ENCODE measurements around the gene USP15. TPM values are rescaled to one million over a fixed set of nuclear protein-coding genes. Genes with fewer than 3 reads are reported as not detected.

The USP15 gene
- polyA plus RNA-seq, 10 donors: 30.3 to 47.3 (median 38.8) TPM

DNA sequence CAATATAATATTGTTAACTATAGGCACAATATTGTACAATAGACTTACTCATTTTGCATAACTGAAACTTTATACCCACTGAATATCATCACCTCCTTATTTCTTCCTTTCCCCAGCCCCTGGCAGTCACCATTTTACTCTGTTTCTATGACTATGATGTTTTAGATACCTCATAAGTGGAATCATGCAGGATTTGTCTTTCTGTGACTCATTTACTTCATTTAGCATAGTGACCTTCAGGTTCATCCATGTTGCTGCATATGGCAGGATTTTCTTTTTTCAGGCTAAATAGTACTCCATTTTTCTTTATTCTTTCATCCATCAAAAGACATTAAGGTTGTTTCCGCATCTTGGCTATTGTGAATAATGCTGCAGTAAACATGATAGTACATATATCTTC lies 18.9 kb downstream of the USP15 start:
- DNase-seq: no peak

DNA sequence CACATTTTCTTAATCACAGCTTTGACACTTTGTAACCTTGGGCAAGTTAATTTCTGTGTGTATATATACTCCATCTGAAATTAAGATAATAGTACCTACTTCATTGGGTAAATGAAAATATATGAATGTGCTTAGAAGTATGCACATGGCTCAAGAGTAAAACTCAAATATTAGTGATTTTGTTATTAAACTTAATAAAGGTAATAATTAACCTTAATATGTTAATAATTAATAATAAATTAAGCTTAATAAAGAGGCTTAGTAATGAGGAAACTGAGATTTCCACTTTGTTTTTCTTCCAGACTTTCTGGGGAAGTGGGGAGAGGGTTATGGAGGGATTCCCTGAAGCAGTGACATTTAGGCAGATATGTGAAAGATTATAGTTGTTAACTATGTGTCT lies 19.8 kb downstream of the USP15 start:
- DNase-seq: no peak

DNA sequence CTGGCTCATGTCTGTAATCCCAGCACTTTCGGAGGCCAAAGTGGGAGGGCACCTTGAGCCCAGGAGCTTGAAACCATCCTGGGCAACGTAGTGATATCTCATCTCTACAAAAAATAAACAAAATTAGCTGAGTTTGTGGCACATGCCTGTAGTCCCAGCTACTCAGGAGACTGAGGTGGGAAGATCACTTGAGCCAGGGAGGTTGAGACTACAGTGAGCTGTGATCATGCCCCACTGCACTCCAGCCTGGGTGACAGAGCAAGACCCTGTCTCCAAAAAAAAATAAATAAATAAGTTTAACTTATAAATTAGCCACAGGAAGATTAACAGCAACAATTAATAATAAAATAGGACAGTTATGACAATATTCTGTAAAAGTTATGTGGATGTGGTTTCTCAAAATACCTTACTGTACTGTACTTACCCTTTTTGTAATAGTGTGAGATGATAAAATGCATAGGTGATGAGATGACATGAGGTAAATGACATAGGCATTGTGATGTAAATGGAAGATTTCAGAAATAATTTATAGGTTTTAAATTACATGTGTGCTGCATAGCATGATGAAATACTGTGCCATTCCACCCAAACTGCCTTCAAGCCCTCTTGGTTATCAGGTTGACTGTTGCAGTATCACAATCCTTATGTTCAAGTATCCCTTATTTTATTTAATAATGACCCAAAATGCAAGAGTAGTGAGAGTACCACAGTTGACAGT lies 22.0 kb downstream of the USP15 start:
- DNase-seq: no peak

DNA sequence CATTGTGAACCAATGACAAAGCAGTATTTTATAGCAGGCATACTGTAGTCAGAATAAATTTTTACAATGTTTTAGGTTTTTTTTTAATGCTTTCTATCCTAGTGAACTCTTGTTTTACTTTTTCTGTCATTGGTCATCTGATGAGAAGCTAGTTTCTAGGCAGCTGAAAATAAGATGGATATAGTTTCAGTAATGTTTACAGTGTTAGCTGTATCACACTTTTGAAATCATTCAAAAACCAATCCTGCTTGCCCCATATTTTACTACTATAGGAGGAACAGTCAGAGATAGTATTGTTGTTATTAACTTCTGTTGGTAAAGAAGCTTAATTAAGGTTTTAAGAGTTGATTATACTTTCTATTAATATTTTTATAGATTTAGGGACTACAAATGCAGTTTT lies 24.5 kb downstream of the USP15 start:
- no peak for DNase-seq

DNA sequence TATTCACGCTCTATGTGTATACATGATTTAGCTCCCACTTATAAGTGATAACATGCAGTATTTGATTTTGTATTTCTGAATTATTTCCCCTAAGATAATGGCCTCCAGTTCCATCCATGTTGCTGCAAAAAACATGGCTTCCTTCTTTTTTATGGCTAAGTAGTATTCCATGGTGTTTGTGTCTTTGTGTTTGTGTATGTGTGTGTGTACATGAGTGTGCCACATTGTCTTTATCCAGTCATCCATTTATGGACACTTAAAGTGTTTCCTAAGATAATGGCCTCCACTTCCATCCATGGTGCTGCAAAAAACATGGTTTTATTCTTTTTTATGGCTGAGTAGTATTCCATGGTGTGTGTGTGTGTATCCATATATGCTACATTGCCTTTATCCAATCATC lies 25.1 kb downstream of the USP15 start:
- no peak for DNase-seq

DNA sequence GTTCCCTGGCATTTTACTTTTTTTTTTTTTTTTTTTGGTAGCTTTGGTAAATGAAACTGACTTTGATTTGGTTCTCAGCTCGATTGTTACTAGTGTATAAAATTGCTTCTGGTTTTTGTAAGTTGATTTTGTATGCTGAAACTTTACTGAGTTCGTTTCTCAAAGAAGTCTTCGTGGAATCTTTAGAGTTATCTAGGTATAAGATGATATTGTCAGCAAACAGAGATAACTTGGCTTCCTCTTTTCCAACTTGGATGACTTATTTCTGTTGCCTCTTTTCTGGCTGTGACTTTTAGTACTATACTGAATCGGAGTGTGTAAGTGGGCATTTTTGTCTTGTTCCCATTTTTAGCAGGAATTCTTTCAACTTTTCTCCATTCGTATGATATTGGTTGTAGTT lies 28.1 kb downstream of the USP15 start:
- DNase-seq: no peak

DNA sequence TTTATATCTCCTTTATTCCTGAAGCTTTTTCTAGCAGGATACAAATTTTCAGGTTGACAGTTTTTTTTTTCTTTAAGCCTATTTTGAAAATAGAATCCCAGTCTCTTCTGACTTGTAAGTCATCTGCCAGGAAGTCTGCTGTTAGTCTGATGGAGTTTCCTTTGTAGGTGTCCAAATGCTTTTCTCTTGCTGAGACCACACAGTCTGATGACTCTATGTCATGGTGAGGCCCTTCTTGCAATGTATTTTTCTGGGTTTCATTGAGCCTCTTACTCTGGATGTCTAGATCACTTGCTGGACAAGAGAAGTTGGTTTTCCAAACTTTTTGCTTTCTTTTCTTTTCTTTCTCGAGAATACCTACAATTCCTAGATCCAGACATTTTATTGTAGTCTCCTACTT lies 30.6 kb downstream of the USP15 start:
- DNase-seq: no peak

DNA sequence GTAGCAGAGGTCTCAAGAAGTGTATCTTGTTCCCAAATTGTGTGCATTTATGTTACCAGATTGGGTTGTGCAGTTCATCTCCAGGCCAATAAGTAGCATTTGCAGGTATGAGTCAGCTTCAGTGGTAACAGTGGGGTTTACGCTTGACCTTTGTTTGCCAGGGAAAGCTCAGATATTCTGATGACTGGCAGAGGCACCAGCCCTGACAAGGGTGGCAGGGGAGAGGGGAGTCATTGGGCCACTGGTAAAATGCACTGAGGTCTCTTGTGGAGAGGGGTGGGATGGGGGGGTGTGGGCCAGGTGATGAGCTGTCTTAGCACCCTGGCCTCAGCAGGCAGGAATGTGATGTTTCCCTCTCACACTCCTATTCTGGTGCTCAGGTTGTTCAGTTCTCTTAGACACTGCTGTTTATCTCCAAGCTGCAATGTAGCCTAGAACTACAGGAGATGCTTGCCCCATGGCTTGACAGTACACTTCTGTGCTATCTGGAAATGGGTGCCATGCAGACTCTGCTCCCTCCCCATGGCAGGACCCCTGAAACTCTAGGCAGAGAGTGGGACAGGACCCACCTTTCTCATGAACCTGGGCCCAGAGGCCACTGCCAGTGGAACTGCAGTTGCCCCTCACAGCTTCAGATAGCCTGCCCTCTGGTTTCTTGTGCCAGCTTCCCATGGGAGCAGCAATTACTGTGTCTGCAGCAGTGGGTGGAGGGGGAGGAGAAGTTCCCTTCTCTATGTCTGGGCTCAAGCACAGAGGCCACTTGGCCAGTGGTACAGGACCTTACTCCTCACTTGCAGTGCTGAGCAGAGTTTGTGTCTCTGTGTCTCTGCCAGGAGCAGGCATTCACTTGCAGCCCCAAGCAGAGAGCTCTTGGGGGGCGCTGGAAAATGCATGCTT lies 31.9 kb downstream of the USP15 start:
- DNase-seq: no peak

DNA sequence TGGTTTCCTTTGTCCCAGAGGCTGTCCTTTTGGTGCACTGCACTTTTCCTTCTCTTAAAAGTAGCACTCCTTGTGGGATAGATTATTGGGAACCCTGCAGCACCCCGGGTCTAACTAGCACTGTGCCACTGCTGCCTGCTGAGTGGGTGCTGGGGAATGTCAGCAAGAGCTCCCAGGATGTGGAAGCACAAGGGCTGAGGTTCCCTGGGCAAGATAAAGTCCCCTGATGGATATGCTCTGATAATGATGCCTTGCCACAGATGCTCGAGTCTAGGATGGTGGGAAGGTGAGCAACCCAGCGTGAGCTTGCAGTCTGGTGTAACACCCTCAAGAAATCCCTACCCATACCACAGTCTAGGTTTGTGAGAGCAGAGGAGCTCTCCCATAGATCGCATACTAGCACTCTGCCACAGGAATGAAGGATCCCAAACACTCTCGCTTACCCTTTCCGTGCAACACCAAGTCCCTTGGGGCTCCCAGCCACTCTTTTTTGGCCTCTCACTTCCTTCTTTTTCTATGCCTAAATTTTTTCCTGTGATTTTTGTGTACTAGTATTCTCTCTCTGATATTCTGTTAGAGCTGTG lies 32.6 kb downstream of the USP15 start:
- no peak for DNase-seq

DNA sequence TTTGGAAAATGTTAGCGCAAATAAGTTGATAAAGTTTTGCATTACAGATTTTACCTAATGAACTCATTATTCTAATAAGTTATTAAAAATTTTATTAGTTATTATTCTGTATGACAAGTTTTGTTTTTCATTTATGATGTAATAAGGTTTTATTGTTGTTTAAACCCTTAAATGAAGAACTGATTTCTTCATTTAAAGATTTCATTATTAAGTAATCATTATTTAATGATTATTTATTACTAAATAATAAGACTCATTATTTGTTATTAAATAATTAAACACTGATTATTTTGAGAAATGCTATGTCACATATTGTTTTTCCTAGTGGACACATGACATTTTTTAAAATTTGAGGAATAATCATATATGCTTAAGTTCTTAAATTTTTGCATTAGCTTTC lies 34.2 kb downstream of the USP15 start:
- no peak for DNase-seq

DNA sequence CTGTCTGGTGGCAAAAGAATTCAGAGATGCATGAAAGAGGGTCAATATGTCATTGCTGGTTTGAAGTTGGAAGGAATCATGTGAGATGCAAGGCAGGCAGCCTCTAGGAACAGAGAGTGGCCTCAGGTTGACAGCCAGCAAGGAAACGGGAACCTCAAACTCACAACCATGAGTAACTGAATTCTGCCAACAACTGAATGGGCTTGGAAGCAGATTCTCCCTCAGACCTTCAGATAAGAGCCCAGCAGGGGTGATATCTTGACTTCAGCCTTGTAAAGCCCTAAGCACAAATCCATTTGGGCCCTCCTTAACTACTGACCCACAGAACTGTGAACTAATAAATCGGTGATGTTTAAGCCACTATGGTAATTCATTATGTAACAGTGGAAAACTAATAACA lies 35.8 kb downstream of the USP15 start:
- DNase-seq: no peak

DNA sequence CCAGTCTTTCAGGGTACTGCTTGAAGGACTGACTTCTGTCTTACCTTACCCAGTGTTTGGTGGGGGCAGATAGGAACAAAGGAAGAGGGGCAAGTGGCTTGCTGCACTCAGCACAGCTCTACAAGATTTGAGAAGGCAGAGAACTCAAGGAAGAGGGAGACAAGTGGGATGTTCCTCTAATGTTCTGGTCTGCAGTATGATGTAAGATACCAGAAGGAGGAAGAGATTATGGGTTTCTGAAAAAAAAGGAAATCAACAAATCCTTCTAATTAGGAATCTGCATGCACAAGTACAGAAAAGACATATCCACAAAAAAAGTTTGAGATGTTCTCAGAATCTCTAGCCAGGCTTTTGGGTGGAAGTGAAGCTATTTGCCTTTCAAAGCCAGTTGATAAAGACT lies 37.1 kb downstream of the USP15 start:
- DNase-seq: no peak

DNA sequence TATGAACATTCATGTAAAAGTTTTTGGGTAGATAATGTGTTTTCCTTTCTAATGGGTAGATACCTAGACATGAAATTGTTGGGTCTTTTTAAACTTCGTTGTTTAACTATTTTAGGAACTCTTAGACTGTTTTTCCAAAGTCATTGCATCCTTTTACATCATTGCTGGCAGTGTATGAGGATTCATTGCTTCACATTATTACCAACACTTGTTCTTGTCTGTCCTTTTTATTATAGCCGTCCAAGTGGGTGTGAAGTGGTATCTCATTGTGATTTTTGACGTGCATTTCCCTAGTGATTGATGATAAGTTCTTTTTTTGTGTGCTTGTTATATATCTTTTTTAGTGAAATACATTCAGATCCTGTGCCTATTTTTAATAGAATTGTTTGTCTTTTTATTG lies 39.4 kb downstream of the USP15 start:
- no peak for DNase-seq

DNA sequence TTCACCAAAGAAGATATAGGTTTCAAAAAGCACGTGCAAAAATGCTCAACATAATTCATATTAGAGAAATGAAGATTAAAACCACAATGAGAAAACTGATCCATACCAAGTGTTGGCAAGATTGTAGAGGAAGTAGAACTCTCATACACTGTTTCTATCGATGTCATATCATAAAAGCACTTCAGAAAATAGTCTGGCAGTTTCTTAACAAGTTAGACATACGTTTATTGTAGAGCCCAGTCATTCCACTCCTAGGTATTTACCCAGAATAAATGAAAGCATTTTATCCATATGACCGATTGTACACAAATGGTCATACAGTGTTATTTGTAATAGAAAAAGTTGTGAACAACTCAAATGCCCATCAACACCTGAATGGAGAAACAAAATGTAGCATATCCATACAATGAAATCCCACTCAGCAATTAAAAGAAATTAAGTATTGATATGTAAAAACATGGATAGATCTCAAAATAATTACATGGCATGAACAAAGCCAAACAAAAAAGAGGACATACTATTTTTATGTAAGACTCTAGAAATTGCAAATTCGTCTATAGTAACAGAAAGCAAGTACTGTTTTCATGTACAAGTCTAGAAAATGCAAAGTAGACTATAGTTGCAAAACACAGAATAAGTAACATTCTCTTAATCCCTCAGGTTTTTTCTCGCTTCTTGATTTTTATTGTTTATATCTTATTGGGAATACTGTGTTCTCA lies 41.0 kb downstream of the USP15 start:
- DNase-seq: no peak

DNA sequence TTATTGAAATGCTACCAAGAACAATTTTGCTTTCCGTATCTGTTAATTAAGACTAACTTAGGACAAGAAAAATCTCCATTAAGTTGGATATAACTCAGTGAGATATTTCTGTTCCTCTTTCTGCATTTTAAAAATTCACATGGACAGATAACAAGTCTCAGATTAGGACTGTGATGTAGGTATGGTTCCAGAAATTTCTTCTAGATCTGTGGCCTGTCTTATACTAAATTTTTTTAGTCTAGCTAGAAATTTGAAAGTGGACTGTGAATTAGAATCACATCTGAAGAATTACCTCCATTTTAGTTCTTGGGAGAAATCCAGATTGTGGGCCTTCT lies 41.6 kb downstream of the USP15 start:
- DNase-seq: no peak

DNA sequence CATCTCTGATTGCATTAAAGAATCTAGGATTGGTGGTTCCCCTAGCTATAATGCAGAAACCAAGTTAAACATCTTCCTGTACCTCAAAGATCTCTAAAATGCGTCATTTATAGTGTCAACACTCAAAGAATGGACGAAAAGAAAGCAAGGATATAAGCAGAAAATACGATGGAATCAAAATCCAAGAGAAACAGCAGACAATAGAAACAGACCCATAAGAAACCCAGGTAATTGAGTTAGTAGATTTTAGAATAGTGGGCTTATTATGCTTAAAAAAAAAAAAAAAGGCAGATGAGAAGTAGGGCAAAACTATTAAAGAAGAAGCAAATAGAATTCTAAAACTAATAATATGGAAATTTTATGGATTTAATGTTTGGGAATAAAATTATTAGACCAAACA lies 44.4 kb downstream of the USP15 start:
- DNase-seq: no peak

DNA sequence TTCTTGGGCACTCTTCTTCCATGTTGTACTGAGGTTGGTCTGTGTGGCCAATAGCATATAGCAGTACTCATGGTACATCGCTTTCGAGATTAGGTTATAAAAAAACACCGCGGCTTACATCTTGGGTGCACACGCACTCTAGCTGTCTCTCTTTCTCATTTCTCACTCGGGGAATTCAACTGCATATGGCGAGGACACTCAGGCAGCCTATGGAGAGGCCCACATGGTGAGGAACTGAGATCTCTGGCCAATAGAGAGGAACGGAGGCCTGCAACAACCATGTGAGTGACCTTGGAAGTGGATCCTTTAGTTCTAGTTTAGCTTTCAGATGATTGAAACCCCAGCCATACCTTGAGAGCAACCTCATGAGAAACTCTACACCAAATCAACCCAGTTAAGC lies 45.6 kb downstream of the USP15 start:
- no peak for DNase-seq

DNA sequence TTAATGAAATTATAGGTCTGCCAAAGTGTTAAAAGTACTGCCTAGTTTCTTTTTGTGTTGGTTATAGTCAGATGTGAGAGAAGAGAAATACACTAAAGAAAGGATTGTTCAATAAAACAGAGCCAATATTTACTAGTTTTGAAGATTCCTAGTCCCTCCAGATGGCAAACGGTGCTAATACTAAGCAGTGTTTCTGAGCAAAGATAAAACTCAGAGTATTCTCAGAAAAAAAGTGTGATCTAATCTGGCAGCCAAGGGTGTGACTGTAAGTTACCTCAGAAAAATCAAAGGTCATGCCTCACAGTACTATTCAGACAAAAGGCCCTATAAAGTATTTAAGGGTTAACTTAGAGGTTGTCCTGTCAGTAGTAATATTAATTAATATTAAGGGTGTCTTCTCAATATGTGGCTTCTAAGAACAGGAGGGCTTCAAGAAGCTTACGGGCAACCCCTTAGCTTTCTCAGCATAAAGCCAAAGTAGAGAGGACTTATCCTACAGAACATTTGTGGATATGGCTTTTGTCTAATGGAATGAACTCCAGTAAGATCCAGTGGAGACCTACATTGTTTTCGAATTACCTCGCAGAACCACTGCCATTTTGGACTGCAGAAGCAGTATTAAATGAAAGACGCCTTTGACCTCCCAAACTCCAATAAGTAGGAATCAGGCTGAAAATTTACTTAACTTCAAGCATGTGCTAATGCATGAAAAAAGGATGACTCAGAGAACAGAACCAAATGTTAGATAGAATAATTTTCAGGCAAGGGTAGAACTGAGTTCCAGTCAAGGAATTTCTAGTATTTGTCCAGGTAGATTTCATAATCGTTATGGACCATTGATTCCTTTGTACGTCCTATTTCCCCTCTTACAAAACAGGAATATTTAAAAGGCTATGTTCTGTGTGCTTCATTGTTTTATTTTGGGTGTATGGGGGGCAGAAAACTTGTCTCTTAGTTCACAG lies 46.6 kb downstream of the USP15 start:
- DNase-seq: no peak

DNA sequence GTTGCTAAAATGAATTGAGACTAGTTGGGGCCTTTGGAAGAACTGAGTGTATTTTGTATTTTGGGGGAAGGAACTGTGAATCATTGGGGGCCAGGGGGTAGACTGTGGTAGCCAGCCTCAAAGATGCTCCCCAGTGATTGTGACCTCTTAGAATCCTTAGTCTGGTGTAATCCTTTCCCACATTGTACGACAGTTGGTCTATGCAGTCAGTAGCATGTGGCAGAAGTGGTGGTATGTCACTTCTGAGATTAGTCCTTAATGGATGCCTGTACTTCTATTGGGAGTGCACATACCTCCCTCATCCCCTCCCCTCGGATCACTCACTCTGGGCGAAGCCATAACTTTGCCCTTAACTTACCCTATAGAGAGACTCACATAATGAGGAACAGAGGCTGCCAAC lies 48.0 kb downstream of the USP15 start:
- DNase-seq: no peak

DNA sequence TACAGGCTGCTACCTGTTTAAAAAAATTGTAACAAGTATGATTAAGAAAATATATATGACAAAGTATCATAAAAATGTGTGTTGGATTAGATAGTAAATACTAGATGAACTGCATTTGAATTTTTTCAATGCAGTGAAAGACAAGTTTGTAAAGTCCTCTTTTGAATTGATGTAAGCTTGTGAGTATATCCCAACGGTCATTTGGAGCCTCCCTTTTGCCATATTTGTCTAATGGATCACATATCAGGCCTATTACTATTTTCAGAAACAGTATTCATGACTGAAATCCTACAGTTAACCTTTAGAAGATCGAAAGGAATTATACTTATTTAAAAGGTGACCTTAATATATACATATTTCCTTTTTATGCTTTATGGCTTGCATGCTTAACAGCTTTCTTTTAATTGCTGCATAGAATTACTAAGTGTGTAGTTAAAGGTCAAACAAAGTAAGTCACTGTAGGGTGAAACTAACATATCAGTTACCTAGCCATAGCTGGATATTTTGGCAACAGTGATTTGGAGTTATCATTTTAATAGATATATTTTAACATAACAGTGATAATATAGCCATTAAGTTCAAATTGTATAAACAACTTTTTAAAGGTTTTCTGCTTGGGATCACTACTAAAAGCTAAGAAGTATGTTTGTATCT lies 53.6 kb downstream of the USP15 start:
- DNase-seq: no peak

DNA sequence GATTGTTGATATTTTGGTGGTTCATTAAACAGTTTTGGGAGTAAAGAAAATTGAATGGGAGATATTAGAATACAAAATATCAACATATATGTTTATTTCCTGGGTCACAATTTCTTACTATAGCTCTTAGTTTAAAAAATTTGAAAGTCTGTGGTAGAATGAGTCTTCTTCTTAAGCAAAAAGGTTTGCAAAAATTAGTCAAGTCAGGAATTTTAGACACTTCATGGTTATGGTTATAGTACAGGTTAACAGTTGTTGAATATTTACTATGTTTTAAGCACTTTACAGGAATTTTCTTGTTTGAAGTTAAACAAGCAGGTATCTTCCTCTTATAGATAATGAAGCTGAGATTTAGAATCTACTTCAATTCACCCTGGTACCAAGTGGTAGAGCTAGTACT lies 56.8 kb downstream of the USP15 start:
- no peak for DNase-seq

Data from muscle of back (tissue), 11 donors.